ENCODE results near the gene LIN52. TPM values are rescaled to one million over a fixed set of nuclear protein-coding genes. Genes with fewer than 3 reads are reported as not detected.

The LIN52 gene
- polyA plus RNA-seq, 3 donors, result 2.9 to 7.2 (median 4.8) TPM

DNA sequence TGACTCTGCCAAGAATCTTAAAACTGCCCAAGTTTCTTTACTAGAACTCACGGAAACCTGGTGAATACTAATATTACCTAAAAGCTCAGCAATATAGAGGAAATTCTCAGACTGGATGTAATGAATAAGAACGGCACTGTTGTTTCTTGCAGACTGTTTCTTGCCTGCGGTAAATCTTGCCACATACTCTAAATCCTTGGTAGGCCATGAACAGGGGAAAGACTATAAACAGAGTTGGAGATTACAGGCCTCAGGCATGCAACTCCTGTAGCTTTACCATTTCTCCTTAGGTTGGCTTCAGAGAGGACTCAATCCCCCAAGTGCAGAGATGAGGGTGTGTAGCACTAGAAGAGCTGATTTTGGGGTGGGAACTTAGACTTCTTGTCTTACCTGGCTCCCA is 1.6 kb upstream of the LIN52 start:
- peaks cover 29% of the 10 kb centered on the region for H3K79me2 ChIP-seq (ENCODE audit: insufficient read depth, low read length)
- no peaks in the 10 kb centered on the region for H3K9me3 ChIP-seq (replicated peaks in 1 of 2; ENCODE audit: control insufficient read depth in 1 of 2, insufficient read depth in 1 of 2, low read length in 2 of 2)
- peak overlapping the region; percentile 85 for H3K4me2 ChIP-seq (replicated peaks; ENCODE audit: extremely low read depth, low read length, poor library complexity, severe bottlenecking)
- H3K4me3 Mint-ChIP-seq, result no peak overlapping the region
- no peaks in the 10 kb centered on the region for H4K20me1 ChIP-seq (ENCODE audit: insufficient read depth, low read length)
- no peaks in the 10 kb centered on the region for H3K36me3 Mint-ChIP-seq
- no peak for DNase-seq
- peak overlapping the region in 1 of 3 experiments; percentile 85 for H3K4me3 ChIP-seq (replicated peaks in 1 of 3; ENCODE audit: low read depth in 2 of 3, low read length in 3 of 3)
- H3K36me3 ChIP-seq (replicated peaks in 1 of 2; ENCODE audit: control insufficient read depth in 1 of 2, insufficient read depth in 2 of 2, low read length in 2 of 2), result no peaks in the 10 kb centered on the region
- H3K4me1 Mint-ChIP-seq, result peaks cover 20% of the 10 kb centered on the region
- peak overlapping the region; percentile 90 for H2AFZ ChIP-seq (ENCODE audit: insufficient read depth, low read depth, low read length, poor library complexity, severe bottlenecking)
- no peak overlapping the region for H3K27ac Mint-ChIP-seq
- no peaks in the 10 kb centered on the region for H3K9me3 Mint-ChIP-seq
- H3K27me3 Mint-ChIP-seq (ENCODE audit: low read depth in 3 of 3), result peaks cover 0 to 3% (median 0%) of the 10 kb centered on the region in 3 donors
- H3K27ac ChIP-seq (ENCODE audit: low read depth in 1 of 2, low read length in 2 of 2), result no peak overlapping the region
- no peak overlapping the region for H3K9ac ChIP-seq (ENCODE audit: insufficient read depth, low read length, poor library complexity, severe bottlenecking)
- no peak for TF ChIP-seq CTCF (IDR thresholded peaks at IDR 0.05)
- intact Hi-C loops (cut with micrococcal nuclease), result no loop called here
- H3K4me1 ChIP-seq (ENCODE audit: control insufficient read depth in 1 of 2, insufficient read depth in 2 of 2, low read length in 2 of 2), result peaks cover 21 to 24% of the 10 kb centered on the region in 2 donors
- H3K27me3 ChIP-seq (ENCODE audit: control insufficient read depth in 2 of 2, insufficient read depth in 2 of 2, low read length in 2 of 2), result no peaks in the 10 kb centered on the region
- 80% methylated on average over 1 of the region's 3 CpGs for WGBS (ENCODE audit: insufficient coverage)

DNA sequence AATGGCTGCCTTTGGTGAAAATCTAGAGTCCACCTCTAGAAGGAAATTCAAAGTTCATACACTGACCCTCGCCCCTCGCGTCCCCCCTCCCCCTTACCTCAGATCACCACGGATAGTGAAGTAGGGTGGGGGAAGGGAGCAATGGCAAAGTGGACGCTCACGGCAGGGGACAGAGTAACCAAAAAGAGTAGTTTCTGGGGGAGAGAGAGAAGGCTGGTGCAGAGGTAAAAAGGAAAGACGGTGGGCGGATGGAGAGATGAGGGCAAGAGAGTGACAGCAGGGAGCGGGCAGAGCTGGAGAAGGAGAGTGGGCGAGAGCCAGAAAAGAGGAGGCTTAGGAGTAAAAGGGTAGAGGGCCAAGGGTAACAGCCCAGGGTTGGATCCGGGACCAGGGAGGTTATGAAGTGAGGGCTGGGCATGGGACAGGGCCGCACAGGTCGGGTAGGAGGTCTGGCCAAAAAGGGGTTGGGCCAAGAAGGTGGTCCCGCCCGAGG is 926 bp upstream of the LIN52 start:
- TF ChIP-seq CTCF (IDR thresholded peaks at IDR 0.05), result no peak
- peaks cover 21 to 24% of the 10 kb centered on the region in 2 donors for H3K4me1 ChIP-seq (ENCODE audit: control insufficient read depth in 1 of 2, insufficient read depth in 2 of 2, low read length in 2 of 2)
- no peaks in the 10 kb centered on the region for H3K9me3 ChIP-seq (replicated peaks in 1 of 2; ENCODE audit: control insufficient read depth in 1 of 2, insufficient read depth in 1 of 2, low read length in 2 of 2)
- Mint-ChIP-seq H3K27me3 (ENCODE audit: low read depth in 3 of 3) (peaks cover 0 to 3% (median 0%) of the 10 kb centered on the region in 3 donors), H3K27ac (peak overlapping the region; percentile 70 to 95 (median 86)), H3K4me1 (peaks cover 22% of the 10 kb centered on the region), H3K36me3 (no peaks in the 10 kb centered on the region), H3K9me3 (no peaks in the 10 kb centered on the region), H3K4me3 (peak overlapping the region; percentile 94 to 100)
- peak overlapping the region; percentile 59 for H3K9ac ChIP-seq (ENCODE audit: insufficient read depth, low read length, poor library complexity, severe bottlenecking)
- H2AFZ ChIP-seq (ENCODE audit: insufficient read depth, low read depth, low read length, poor library complexity, severe bottlenecking), result peak overlapping the region; percentile 90
- peak overlapping the region; percentile 85 to 86 (median 85) for H3K4me3 ChIP-seq (replicated peaks in 1 of 3; ENCODE audit: low read depth in 2 of 3, low read length in 3 of 3)
- no peak for DNase-seq
- no peaks in the 10 kb centered on the region for H4K20me1 ChIP-seq (ENCODE audit: insufficient read depth, low read length)
- WGBS (ENCODE audit: insufficient coverage), result 1% methylated on average over 11 of the region's 15 CpGs
- no peaks in the 10 kb centered on the region for H3K27me3 ChIP-seq (ENCODE audit: control insufficient read depth in 2 of 2, insufficient read depth in 2 of 2, low read length in 2 of 2)
- intact Hi-C loops (cut with micrococcal nuclease), result no loop called here
- peaks cover 36% of the 10 kb centered on the region for H3K79me2 ChIP-seq (ENCODE audit: insufficient read depth, low read length)
- no peaks in the 10 kb centered on the region for H3K36me3 ChIP-seq (replicated peaks in 1 of 2; ENCODE audit: control insufficient read depth in 1 of 2, insufficient read depth in 2 of 2, low read length in 2 of 2)
- H3K27ac ChIP-seq (ENCODE audit: low read depth in 1 of 2, low read length in 2 of 2), result peak overlapping the region; percentile 25 to 49
- peak overlapping the region; percentile 85 for H3K4me2 ChIP-seq (replicated peaks; ENCODE audit: extremely low read depth, low read length, poor library complexity, severe bottlenecking)

All from CD14-positive monocyte (primary cell).